Measurements from ENCODE around the gene PCSK5. TPM values are rescaled to one million over a fixed set of nuclear protein-coding genes. Genes with fewer than 3 reads are reported as not detected.
"Not testable (repeated sequence)": the region's sequence is repeated elsewhere in the genome, so short reads cannot be mapped to it uniquely, and the experiment has no call there.

PCSK5 gene
- total RNA-seq, 2 experiments from 2014 or later: 14.4 to 15.2 TPM

- H3K4me3 Mint-ChIP-seq: no peak overlapping the region
- H3K4me1 ChIP-seq (ENCODE audit: insufficient read depth, low read length): no peaks in the 10 kb centered on the region
- H3K36me3 Mint-ChIP-seq (ENCODE audit: low read depth): no peaks in the 10 kb centered on the region
- no peak overlapping the region for H3K27ac Mint-ChIP-seq
- ChIA-PET CTCF (interaction anchor here (0.6 kb wide), 1 partner anchor 301 kb away, joined by 3 read pairs; no protein-coding TSS in a partner anchor), POLR2A (interaction anchor here (0.6 to 1.2 kb wide), 2 partner anchors 9 to 24 kb away, joined by 3 to 4 read pairs; no protein-coding TSS in a partner anchor)
- no peaks in the 10 kb centered on the region for H3K27me3 Mint-ChIP-seq
- H3K27me3 ChIP-seq (ENCODE audit: control insufficient read depth in 1 of 2, insufficient read depth in 2 of 2, low read length in 2 of 2): no peaks in the 10 kb centered on the region
- no peak overlapping the region for H3K27ac ChIP-seq (ENCODE audit: low read depth in 1 of 2, low read length in 2 of 2)
- intact Hi-C loops (cut with DNase I, micrococcal nuclease): no loop called here
- no peak for ATAC-seq (ENCODE audit: poor library complexity)
- H3K4me1 Mint-ChIP-seq (ENCODE audit: low read depth): no peaks in the 10 kb centered on the region
- no peak overlapping the region for H3K4me3 ChIP-seq (ENCODE audit: low read length)
- TF ChIP-seq, protein P1, sequence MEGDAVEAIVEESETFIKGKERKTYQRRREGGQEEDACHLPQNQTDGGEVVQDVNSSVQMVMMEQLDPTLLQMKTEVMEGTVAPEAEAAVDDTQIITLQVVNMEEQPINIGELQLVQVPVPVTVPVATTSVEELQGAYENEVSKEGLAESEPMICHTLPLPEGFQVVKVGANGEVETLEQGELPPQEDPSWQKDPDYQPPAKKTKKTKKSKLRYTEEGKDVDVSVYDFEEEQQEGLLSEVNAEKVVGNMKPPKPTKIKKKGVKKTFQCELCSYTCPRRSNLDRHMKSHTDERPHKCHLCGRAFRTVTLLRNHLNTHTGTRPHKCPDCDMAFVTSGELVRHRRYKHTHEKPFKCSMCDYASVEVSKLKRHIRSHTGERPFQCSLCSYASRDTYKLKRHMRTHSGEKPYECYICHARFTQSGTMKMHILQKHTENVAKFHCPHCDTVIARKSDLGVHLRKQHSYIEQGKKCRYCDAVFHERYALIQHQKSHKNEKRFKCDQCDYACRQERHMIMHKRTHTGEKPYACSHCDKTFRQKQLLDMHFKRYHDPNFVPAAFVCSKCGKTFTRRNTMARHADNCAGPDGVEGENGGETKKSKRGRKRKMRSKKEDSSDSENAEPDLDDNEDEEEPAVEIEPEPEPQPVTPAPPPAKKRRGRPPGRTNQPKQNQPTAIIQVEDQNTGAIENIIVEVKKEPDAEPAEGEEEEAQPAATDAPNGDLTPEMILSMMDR (IDR thresholded peaks at IDR 0.05): no peak
- H3K36me3 ChIP-seq (ENCODE audit: insufficient read depth, low read length): no peaks in the 10 kb centered on the region
- DNase-seq: no peak
- no peaks in the 10 kb centered on the region for H3K9me3 ChIP-seq (ENCODE audit: control insufficient read depth in 1 of 2, insufficient read depth in 1 of 2, low read length in 2 of 2)
- H3K9me3 Mint-ChIP-seq: no peaks in the 10 kb centered on the region
These were observed 469.3 kb downstream of the PCSK5 start for GRCh38 chr9:76359766-76360165.

GRCh38 chr9:76362332-76363031 is 472.0 kb downstream of the PCSK5 start:
- H3K9me3 ChIP-seq (ENCODE audit: control insufficient read depth in 1 of 2, insufficient read depth in 1 of 2, low read length in 2 of 2); H3K36me3 ChIP-seq (ENCODE audit: insufficient read depth, low read length); DNase-seq; H3K36me3 Mint-ChIP-seq (ENCODE audit: low read depth); H3K27me3 Mint-ChIP-seq; H3K27me3 ChIP-seq (ENCODE audit: control insufficient read depth in 1 of 2, insufficient read depth in 2 of 2, low read length in 2 of 2); H3K4me3 Mint-ChIP-seq; H3K27ac ChIP-seq (ENCODE audit: low read depth in 1 of 2, low read length in 2 of 2); H3K4me3 ChIP-seq (ENCODE audit: low read length); H3K9me3 Mint-ChIP-seq; POLR2A ChIA-PET; H3K4me1 ChIP-seq (ENCODE audit: insufficient read depth, low read length); intact Hi-C loops (cut with DNase I, micrococcal nuclease); H3K4me1 Mint-ChIP-seq (ENCODE audit: low read depth); CTCF ChIA-PET; ATAC-seq (ENCODE audit: poor library complexity); H3K27ac Mint-ChIP-seq: not testable (repeated sequence)

- H3K9me3 Mint-ChIP-seq: no peaks in the 10 kb centered on the region
These were observed 472.5 kb downstream of the PCSK5 start for GRCh38 chr9:76363032-76363395.

More at GRCh38 chr9:76363032-76363395, 472.5 kb downstream of the PCSK5 start:
- ChIA-PET CTCF (interaction anchor here (0.6 kb wide), 1 partner anchor 32 kb away, joined by 3 read pairs; no protein-coding TSS in a partner anchor), POLR2A (no interaction called here)
- Histone ChIP-seq H3K4me1 (ENCODE audit: insufficient read depth, low read length) (no peaks in the 10 kb centered on the region), H3K27ac (ENCODE audit: low read depth in 1 of 2, low read length in 2 of 2) (no peak overlapping the region), H3K4me3 (ENCODE audit: low read length) (no peak overlapping the region), H3K9me3 (ENCODE audit: control insufficient read depth in 1 of 2, insufficient read depth in 1 of 2, low read length in 2 of 2) (no peaks in the 10 kb centered on the region), H3K27me3 (ENCODE audit: control insufficient read depth in 1 of 2, insufficient read depth in 2 of 2, low read length in 2 of 2) (no peaks in the 10 kb centered on the region), H3K36me3 (ENCODE audit: insufficient read depth, low read length) (no peaks in the 10 kb centered on the region)
- ATAC-seq (ENCODE audit: poor library complexity) (no peak), DNase-seq (no peak)
- intact Hi-C loops (cut with DNase I, micrococcal nuclease): no loop called here
- H3K27me3 Mint-ChIP-seq: no peaks in the 10 kb centered on the region
- no peak overlapping the region for H3K27ac Mint-ChIP-seq
- no peak overlapping the region for H3K4me3 Mint-ChIP-seq
- no peaks in the 10 kb centered on the region for H3K36me3 Mint-ChIP-seq (ENCODE audit: low read depth)
- TF ChIP-seq, protein P1 (IDR thresholded peaks at IDR 0.05): no peak
- no peaks in the 10 kb centered on the region for H3K4me1 Mint-ChIP-seq (ENCODE audit: low read depth)

Measured in CD4-positive, alpha-beta T cell (primary cell).